Stromal cell of bone marrow (primary cell): Measurements from ENCODE around the gene WDR93.

Source experiments
- DNase-seq: peaks from one replicate; pipeline ENCODE4 v3.0.0-alpha.2; 2012; ENCODE audit warnings: low read depth

The WDR93 gene

DNA sequence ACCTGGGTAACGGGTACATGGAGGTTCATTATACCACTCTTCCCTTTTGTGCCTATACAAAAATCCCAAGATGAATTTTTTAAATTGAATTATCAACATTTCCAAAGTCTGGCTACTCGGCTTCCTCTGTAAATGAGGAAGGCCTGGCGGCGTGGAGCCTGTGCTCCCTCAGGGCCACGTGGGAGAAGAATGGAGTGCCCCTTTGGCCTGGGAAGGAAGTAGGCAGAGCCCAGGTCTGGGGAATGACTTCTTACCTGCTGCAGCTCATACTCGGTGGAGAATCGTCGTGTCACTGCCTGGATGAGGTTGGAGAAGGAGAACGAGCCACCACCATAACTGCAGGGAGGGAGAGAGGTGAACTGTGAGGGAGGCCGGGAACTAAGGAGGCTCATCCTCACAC, 99.6 kb downstream of the WDR93 start:
- DNase-seq: no peak

DNA sequence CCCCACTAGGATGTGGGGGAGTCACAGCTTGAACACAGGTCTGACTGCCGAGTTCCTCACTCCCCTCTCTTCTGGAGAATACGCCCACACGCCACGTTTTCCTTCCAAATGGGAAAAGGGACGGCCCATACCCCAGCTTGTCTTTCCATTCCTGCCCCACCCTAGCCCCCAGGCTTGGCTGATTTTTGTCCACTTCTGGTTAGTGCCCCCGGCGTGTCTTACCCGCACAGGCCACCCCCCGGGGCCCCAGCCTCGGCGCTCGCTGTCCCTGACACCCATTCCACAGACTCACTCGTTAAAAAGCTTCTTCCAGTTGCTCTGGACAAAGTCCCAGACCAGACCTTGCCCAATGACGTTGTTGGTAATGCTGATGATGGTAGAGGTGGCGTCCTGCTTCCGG, 100.0 kb downstream of the WDR93 start:
- no peak for DNase-seq

DNA sequence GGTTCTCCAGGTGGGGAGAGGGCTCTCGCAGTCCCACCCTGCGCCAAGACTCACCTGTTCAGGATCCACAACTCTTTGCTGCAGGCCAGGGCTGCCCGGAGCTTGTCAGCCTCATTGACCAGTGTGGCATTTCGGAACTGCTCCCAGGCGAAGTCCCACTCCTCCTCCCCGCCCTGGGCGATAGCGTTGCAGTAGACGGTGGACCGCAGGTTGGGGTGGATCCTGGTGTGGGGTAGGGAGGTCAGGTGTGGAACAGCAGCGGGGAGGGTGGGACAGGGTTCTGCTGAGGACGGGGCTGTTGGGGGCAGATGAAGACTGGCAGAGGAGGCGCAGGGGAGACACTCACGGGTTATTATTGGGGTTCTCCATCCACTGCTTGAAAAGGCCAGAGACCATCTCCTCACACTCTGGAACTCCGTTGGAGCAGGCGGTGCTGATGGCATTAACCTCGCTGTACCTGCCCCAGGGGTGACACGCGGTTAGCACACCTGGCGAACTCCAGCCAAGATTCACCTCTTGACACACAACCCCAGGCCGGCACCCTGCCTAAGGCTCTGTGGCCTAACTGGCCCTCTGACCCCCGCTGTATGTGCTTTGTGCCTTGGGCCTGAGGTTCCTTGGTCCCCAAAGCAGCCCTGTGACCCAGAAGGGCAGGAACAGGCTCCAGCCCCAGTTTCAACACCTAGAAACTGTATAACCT, 101.6 kb downstream of the WDR93 start:
- no peak for DNase-seq
